ENCODE results near the gene STARD3. TPM values are rescaled to one million over a fixed set of nuclear protein-coding genes. Genes with fewer than 3 reads are reported as not detected.
A peak's percentile ranks its signal among the peaks of the same experiment; 100 is the strongest.

Gene STARD3
- total and polyA plus RNA-seq, 2 donors (not counting 3 experiments of a cell fraction or from before 2014, with no cell fraction given), result 51.0 to 75.7 TPM

DNA sequence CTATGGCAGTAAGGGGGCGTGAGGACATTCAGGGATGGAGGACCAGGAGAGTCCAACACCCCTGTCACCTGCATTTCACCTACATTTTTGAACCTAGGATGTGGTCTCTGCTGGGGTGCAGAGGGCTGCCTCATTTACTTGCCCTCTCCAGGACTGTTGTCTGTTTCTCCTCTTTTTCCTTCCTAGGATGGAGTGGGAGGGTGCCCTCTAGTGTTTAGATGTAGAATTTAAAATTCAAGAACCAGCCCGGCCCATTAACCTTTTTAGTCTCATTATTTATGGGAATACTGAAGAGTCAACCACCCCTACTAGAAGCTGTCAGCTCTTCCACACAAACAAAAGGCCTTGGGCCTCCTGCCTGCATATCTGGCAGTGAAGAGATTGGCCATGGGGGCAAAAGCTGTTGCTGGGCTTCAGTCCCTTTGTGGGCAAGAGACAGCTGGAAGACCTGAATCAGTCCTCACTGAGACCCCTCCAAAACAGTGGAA is 2.5 kb upstream of the STARD3 start:
- no peaks in the 10 kb centered on the region for H3K9me1 ChIP-seq (replicated peaks; ENCODE audit: control insufficient read depth, extremely low read depth, insufficient read depth, low read length)
- no peak overlapping the region for H3K4me3 ChIP-seq (replicated peaks in 1 of 3; ENCODE audit: insufficient read depth in 1 of 3, low read depth in 1 of 3, low read length in 3 of 3)
- no peaks in the 10 kb centered on the region for H4K20me1 ChIP-seq (replicated peaks; ENCODE audit: control insufficient read depth, extremely low read depth, insufficient read depth, low read length)
- H3K4me2 ChIP-seq (ENCODE audit: insufficient read depth, low read length), result no peak overlapping the region
- DNase-seq (ENCODE audit: low read depth, low spot score) (peak; percentile 47), FAIRE-seq (peak; percentile 74)
- TF ChIP-seq JUN (IDR thresholded peaks at IDR 0.05; ENCODE audit: borderline replicate concordance, insufficient read depth, insufficient read length, low read depth), result no peak
- TF ChIP-seq CTCF (IDR thresholded peaks at IDR 0.05; ENCODE audit: extremely low read depth in 1 of 2, insufficient read depth in 1 of 2, low read depth in 1 of 2, low read length in 2 of 2), result peak; percentile 63 to 64
- H3K36me3 ChIP-seq (ENCODE audit: control insufficient read depth in 2 of 2, extremely low read depth in 1 of 2, insufficient read depth in 2 of 2, low read length in 2 of 2), result no peaks in the 10 kb centered on the region
- H3K4me1 ChIP-seq (ENCODE audit: control insufficient read depth, extremely low read depth, insufficient read depth, low read length), result peaks cover 14% of the 10 kb centered on the region
- no peak overlapping the region for H2AFZ ChIP-seq (ENCODE audit: low read depth, low read length)
- dilution Hi-C loops (cut with MboI; ENCODE audit: extremely low pct_ligation_motif_present, low sequenced_read_pairs) (loop anchor here (10.0 kb wide), 1 partner anchor 110 kb away; no protein-coding TSS in a partner anchor), intact Hi-C loops (cut with micrococcal nuclease) (no loop called here)
- H3K9me3 ChIP-seq (replicated peaks; ENCODE audit: control insufficient read depth, insufficient read depth, low read length), result no peaks in the 10 kb centered on the region
- CTCF ChIA-PET, result interaction anchor here (0.7 to 6.4 kb wide), 16 partner anchors 10 to 124 kb away, joined by 3 to 141 read pairs (median 5); partner anchors contain the start of genes ERBB2 and MIEN1
- POLR2A ChIA-PET, result no interaction called here
- no peak overlapping the region for H3K27ac ChIP-seq (ENCODE audit: insufficient read depth, low read depth, low read length)
- no TSS peak for BruUV-seq (replicated peaks)
- no peak overlapping the region for H3K9ac ChIP-seq (replicated peaks; ENCODE audit: extremely low read depth, insufficient read depth, low read length)
- H3K79me2 ChIP-seq (ENCODE audit: control insufficient read depth, insufficient read depth, low read length), result peaks cover 13% of the 10 kb centered on the region
- peaks cover 11 to 22% of the 10 kb centered on the region in 2 experiments for H3K27me3 ChIP-seq (ENCODE audit: control insufficient read depth in 2 of 2, insufficient read depth in 2 of 2, low read length in 2 of 2)

DNA sequence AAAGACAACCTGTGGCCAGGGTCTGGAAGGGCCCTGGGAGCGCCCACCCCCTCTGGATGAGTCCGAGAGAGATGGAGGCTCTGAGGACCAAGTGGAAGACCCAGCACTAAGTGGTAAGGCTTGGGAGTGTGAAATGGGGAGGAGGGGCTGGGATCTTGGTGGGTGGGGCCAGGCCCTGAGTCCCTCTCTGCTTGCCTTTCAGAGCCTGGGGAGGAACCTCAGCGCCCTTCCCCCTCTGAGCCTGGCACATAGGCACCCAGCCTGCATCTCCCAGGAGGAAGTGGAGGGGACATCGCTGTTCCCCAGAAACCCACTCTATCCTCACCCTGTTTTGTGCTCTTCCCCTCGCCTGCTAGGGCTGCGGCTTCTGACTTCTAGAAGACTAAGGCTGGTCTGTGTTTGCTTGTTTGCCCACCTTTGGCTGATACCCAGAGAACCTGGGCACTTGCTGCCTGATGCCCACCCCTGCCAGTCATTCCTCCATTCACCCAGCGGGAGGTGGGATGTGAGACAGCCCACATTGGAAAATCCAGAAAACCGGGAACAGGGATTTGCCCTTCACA is 1.2 kb upstream of the STARD3 start:
- Histone ChIP-seq H3K27ac (ENCODE audit: insufficient read depth, low read depth, low read length) (no peak overlapping the region), H3K79me2 (ENCODE audit: control insufficient read depth, insufficient read depth, low read length) (peaks cover 16% of the 10 kb centered on the region), H3K9ac (replicated peaks; ENCODE audit: extremely low read depth, insufficient read depth, low read length) (no peak overlapping the region), H3K9me1 (replicated peaks; ENCODE audit: control insufficient read depth, extremely low read depth, insufficient read depth, low read length) (no peaks in the 10 kb centered on the region), H3K36me3 (ENCODE audit: control insufficient read depth in 2 of 2, extremely low read depth in 1 of 2, insufficient read depth in 2 of 2, low read length in 2 of 2) (no peaks in the 10 kb centered on the region), H3K4me2 (ENCODE audit: insufficient read depth, low read length) (no peak overlapping the region), H3K4me1 (ENCODE audit: control insufficient read depth, extremely low read depth, insufficient read depth, low read length) (peaks cover 14% of the 10 kb centered on the region), H2AFZ (ENCODE audit: low read depth, low read length) (no peak overlapping the region), H4K20me1 (replicated peaks; ENCODE audit: control insufficient read depth, extremely low read depth, insufficient read depth, low read length) (no peaks in the 10 kb centered on the region), H3K4me3 (replicated peaks in 1 of 3; ENCODE audit: insufficient read depth in 1 of 3, low read depth in 1 of 3, low read length in 3 of 3) (no peak overlapping the region), H3K9me3 (replicated peaks; ENCODE audit: control insufficient read depth, insufficient read depth, low read length) (no peaks in the 10 kb centered on the region), H3K27me3 (ENCODE audit: control insufficient read depth in 2 of 2, insufficient read depth in 2 of 2, low read length in 2 of 2) (peaks cover 9 to 15% of the 10 kb centered on the region in 2 experiments)
- FAIRE-seq, result no peak
- ChIA-PET CTCF (interaction anchor here (0.9 to 6.4 kb wide), 10 partner anchors 11 to 91 kb away, joined by 3 to 141 read pairs (median 6); partner anchors contain the start of gene ERBB2), POLR2A (no interaction called here)
- dilution Hi-C loops (cut with MboI; ENCODE audit: extremely low pct_ligation_motif_present, low sequenced_read_pairs), result loop anchor here (10.0 kb wide), 1 partner anchor 109 kb away; no protein-coding TSS in a partner anchor
- no peak for TF ChIP-seq GATA2 (IDR thresholded peaks at IDR 0.05; ENCODE audit: insufficient read depth, insufficient read length, low read depth, low read length)
- TF ChIP-seq POLR2AphosphoS5 (IDR thresholded peaks at IDR 0.05; ENCODE audit: insufficient read depth, low read depth, low read length), result no peak
- TF ChIP-seq CTCF (IDR thresholded peaks at IDR 0.05; ENCODE audit: extremely low read depth in 1 of 2, insufficient read depth in 1 of 2, low read depth in 1 of 2, low read length in 2 of 2), result no peak
- TF ChIP-seq EZH2 (IDR thresholded peaks at IDR 0.05; ENCODE audit: borderline replicate concordance, low read depth, low read length, severe bottlenecking), result no peak
- no peak for TF ChIP-seq POLR2A (IDR thresholded peaks at IDR 0.05; ENCODE audit: low read depth, low read length)
- TF ChIP-seq JUN (IDR thresholded peaks at IDR 0.05; ENCODE audit: borderline replicate concordance, insufficient read depth, insufficient read length, low read depth), result no peak
- TF ChIP-seq, protein P1, sequence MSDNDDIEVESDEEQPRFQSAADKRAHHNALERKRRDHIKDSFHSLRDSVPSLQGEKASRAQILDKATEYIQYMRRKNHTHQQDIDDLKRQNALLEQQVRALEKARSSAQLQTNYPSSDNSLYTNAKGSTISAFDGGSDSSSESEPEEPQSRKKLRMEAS (IDR thresholded peaks at IDR 0.05; ENCODE audit: insufficient read depth, insufficient read length), result no peak
- TF ChIP-seq FOS (IDR thresholded peaks at IDR 0.05; ENCODE audit: borderline replicate concordance, insufficient read depth, low read length), result no peak
- TF ChIP-seq MYC (IDR thresholded peaks at IDR 0.05; ENCODE audit: low read depth, low read length), result no peak
- intact Hi-C loops (cut with micrococcal nuclease), result loop anchor here (5.0 kb wide), 1 partner anchor 117 kb away; no protein-coding TSS in a partner anchor
- no peak for DNase-seq (ENCODE audit: low read depth, low spot score)
- BruUV-seq (replicated peaks), result no TSS peak

Data from endothelial cell of umbilical vein (primary cell).